HG03135 (cell line): ENCODE measurements around the gene KRT76.

Experiments used
- ATAC-seq: cut with Tn5 transposase; IDR thresholded peaks from one replicate; pipeline ENCODE4 v1.9.1; 2021; ENCODE audit warnings: mild to moderate bottlenecking, moderate library complexity; ENCODE audit not compliant: unreplicated experiment

KRT76 gene

DNA sequence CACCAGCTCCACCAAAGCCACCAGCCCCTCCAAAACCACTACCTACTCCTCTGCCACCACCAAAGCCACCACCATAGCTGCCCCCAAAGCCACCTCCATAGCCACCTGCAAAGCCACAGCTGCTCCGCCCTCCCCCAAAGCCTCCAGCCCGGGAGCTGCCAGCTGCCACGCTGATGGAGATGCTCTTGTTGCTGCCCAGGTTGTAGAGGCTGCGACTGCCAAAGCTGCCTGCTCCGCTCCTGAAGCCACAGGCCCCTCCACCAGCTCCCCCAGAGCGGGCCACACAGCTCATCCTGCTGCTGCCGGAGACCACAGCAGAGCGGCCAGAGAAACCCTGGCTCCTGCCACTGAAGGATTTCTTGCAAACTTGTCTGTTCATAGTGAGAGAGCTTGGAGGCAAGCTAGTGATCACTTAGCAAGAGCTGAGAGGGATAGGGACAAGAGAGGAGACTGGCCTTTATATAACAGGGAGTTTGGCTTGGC, at the start of gene KRT76:
TSS of gene KRT76 (minus strand) at position 433 of the 483 bp plus-strand sequence. CDS start at position 379, 54 bp downstream.
- no peak for ATAC-seq

DNA sequence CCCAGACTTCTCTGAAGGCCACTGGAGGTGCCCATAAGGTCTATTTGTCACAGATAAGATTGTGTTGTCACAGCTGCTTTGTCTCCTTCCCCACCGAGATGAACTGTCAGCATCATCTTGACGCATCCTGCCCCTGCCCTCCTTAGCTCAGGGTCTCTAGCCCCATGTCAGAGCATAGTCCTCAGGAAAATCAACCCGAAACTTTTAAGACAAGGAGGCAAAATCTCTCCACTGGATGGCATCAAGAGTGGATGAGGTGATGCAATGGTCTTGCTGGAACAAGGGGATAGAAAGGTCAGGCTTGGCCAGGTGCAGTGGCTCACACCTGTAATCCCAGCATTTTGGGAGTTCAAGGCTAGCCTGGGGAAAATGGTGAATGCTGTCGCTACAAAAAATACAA, 48.8 kb upstream of the KRT76 start:
- no peak for ATAC-seq

DNA sequence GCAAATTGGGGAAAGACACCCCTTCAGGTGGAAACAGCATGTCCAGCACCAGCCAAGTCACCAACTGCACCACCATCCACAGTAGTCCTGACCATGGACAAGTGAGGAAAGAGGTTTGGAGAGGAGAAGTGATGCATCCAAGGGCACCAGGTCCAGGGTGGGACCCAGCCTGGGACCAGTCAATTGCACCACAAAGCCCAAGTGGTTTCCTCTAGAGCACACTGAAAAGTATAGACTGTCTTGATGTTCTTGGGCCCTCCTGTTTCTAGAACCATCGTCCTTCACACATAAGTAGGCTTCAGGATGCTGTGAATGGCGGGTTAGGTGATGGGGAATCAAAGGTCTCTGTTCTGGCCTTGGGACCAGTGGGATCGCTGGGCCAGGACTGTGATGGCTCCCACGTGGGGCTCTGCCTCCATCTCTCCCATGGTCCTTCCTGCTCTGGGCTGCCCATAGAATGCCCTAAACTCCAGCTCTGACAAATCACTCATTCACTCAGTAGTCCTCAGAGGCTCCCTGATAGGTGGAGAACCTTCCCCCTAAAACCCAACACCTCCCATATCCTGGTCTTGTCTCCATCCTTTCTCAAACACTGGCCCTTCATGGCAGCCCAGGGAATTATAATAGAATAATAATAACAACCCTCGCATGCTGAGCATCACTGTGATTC, 47.7 kb upstream of the KRT76 start:
- ATAC-seq: no peak

DNA sequence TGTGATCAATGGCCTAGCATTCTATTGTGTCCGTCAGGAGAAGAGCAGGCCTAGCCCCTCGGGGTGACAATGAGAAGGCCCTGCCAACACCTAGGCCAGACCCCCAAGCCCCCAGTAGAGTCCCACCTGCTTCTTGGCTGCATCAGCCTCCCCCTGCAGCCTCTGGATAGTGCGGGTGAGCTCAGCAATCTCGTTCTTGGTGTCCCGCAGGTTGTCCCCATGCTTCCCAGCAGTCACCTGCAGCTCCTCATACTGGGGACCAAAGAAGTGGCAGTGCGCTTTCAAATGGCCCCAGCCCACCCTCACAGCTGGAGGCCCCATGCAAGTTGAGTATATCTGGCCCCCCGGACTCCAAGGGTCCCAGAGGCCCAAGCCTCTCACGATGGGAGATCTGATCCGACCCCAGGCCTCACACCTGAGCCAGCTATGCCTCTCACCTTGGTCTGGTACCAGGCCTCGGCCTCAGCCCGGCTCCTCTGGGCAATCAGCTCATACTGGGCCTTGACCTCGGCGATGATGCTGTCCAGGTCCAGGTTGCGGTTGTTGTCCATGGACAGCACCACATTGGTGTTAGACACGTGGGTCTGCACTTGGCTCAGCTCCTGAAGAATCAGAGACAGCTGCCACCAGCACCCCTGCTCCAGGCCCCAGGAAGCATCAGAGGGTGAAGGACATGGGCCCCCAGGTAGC, 46.8 kb upstream of the KRT76 start:
- ATAC-seq: no peak

DNA sequence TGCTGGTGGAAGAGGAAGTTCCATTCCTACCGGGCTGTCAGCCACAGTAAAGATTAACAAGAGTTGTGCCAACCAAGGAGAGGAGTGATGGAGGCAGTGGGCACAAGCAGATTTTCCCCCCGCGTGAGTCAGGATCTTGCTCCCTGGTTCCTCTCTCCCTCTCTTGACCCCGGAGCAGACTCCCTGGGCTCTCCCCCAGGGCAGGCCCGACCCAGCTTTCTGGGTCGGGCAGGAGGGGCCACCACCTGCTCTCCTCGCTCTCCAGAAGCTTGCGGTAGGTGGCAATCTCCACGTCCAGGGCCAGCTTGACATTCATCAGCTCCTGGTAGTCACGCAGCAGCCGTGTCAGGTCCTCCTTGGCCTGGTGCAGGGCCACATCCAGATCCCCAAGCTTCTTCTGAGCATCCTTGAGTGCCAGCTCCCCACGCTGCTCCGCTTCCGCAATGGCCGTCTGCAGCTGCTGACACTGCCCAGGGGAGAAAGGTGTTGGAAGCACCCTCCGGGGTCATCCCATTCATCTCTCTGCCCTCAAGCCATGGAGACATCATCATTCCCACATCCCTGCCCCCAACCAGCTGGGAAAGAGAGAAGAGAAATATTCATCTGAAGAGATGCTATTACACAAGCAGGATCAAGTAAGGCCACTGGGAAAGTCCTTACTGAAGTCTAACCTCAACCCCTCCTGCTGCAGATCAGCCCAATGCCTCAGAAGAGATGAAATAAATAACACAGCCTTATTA, 45.8 kb upstream of the KRT76 start:
- no peak for ATAC-seq

DNA sequence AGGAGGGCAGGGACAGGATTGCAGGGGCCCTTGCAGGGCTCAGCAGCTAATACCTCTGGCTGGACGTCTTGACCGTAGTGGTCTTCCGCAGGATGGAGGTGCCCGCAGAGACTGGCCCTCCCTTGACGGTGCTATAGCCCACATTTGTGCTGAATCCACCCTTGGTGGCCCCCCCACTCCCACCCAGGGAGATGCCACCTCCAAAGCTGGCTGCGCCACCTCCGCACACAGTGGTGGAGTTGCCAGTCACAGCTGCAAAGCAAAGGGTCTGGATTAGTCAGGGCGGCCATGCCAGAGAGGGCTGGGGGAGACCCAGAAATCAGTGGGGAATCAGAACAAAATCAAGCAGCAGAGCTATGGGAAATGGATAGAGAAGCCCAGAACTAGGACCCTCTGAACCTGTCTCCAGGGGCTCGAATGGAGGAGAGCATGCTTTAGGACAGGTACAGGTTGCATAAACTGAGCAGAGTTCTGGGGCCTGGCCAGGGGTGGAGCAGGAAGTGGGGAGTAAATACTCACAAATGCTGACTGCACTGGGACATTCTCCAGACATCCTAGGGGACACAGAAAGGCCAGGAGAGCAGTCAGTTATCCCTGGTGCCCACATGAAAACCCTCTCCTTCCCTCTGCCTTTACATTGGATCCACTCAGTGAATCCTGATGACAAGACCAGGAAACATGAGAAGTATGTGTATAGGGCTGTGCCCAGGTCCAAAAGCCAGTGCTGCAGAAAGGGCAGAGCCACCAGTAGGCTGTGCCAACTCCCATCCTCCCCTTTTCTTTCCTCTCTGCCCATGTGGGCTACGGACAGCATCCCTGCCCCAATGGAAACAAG, 44.9 kb upstream of the KRT76 start:
- no peak for ATAC-seq

DNA sequence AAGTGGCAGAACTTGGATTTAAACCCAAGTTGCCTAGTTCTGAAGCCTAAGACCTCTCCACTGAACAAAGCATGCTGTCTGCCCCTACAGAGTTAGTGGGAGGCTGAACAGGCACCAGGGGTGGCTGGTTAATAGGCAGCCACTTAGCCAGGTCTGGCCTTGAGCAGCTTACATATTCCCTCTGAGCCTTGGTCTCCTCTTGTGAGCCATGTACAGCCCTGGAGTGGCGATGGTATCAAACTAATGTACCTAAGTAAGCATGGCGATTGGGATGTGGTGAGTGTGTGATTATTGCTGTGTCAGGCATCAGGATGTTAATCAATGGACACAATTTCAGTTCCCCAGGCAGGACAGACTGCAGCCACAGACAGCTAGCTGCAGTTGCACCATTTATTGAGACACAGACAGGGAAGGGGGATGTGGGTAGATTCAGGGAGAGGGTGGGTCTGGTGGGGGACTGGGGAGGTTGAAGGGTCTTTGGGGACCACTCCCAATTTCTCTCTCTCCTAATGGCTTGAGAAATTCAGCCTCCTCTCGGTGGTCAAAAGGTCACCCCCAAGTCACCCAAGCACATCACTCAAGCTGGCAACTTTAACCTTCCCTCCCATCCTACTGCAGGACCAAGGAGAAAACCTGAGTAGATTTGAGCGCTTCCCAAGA, 44.1 kb upstream of the KRT76 start:
- ATAC-seq: no peak

DNA sequence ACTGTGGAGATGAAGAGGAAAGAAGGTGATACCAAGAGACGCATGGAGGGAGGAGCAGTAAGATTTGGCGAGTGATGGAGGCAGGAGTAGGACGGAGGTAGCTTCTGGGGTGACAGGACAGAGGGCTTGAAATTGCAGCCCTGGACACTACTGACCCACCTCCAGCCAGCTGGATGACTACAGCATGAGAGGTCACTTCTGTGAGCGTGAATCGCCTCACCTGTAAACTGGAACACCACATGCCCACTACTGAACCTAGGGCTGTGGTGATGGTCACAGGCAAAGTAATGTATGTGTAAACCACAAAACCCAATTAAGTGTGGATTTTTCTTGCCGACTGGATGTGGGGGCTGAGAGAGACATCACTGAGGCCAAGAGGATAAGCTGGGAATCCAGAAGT, 43.4 kb upstream of the KRT76 start:
- ATAC-seq: no peak

DNA sequence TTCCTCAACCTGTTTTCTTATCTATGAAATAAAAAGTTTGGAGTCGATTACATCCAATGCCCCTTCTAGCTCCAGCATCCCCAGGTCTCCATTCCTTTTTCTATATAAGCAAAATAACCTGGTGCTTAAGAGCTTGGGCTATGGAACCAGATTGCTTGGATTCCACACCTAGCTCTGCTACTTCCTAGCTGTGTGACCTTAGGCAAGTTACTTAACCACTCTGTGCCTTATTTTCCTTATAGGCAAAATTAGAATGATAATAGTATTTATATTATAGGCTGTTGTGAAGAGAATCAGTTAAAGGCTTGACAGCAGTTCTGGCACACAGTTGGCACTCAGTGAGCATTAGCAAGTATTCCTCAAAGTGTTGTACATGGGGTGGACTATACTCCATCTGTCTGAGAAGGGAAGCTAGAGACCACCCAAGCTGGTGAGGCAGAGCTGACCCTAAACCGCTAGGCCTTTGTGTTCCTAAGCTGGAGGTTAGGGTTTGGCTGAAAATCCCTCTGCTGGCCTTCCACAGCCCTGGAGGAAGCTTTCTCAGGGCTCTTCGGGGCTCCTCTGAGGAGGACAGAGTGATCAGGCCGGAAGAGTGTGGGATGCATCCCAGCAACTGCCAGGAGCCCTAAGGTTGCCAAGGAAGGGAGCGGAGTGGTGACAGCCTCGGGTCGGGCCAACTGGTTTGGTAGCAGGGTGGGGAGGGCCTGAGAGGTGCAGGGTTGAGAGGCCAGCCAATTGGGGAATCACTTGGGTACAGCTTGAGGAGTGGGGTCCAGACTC, 42.8 kb upstream of the KRT76 start:
- no peak for ATAC-seq

DNA sequence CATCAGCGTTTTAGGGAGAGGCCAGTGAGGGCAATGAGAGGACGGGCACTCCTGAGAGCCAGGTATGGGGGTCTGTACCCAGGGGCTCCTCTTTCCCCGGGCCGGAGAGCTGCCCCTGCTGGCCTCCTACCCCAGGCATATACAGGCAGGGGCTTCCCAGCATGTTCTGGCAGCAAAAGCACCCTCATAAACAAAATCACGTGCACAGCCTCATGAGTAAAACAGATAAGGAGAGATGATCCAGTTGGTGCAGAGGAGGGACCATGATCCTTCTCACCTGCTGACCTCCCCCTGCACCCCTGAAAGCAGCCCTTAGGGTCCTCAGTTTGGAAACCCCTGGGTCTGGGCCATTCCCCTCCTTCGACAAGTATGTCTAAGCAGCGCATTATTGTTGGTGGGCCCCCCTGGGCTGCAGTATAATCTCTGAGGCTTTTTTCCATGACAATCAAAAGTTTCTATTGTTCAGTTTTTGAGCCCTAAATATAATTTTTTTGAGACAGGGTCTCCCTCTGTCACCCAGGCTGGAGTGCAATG, 41.8 kb upstream of the KRT76 start:
- no peak for ATAC-seq

DNA sequence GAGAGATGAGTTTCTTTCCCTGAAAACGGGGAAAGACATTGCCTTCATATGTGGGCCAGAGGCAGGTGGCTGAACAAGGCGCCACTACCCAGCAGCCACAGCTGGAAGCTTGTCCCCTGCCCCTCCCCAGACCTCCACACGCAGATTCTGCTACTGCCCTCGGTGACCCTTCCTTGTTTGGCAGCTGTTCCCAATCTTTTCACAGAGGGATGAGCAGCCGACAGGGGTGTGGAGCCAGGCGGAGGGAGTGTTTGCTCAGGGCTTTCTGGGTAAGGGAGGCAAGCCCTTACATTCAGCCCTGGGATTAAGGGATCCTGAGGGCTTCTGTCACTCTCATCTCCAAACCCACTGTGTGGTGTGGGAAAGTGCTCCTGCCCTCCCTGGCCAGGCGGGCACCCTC, 41.2 kb upstream of the KRT76 start:
- ATAC-seq: no peak

DNA sequence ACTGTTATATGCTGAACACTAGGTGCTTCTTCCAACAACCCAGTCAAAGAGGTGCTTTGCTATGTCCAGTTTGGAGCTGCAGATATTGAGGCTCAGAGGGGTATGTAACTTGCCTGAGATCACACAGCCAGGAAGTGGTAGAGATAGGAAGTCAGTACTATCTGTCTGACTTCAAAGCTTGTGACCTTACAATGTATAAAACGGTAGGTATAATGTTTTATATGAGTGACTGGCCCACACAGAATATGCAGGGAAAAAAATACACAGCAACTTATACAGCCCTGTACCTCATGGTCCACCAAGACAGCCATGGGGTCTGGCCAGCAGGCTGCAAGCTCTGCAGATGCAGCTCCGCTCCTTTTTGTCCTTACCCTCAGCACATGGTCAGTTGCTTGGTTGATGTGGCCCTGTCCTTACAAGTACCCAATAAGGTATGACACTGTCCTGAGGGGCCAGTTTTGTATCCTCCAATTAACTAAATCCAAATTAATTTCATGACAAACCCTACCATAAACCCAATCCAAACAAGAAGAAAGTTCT, 40.6 kb upstream of the KRT76 start:
- no peak for ATAC-seq

DNA sequence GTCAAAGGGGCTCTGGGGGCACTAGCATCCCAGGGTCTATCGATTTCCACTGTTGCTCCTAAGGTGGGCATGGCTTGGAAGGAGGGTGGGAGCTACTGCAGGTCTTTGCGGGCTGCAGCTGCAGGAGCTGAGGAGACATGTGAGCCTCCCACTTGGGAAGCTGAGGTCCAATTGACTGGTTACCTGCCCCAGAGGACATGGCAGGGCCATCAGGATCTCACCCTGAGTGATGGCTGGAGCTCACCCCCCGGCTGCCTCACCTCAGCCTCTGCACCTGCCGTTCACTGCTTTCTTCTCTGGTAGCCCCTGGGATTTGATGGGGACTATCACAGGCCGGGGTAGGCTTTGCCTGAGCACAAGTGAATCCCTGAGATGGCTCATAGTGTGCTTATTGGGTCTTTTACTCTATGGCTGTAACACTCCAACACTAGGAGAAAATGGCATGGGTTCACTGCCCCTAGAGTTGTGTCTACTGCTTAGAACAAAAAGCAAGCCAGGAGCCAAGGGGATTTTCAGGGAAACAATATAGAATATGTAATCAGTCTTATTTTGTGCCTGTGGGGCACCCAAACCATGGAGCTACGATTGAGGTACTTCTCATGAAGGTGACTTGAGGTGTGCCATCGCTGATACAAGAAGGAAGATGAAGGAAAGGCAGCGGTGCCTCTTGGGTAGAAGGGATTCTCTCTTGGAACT, 40.0 kb upstream of the KRT76 start:
- ATAC-seq: no peak

DNA sequence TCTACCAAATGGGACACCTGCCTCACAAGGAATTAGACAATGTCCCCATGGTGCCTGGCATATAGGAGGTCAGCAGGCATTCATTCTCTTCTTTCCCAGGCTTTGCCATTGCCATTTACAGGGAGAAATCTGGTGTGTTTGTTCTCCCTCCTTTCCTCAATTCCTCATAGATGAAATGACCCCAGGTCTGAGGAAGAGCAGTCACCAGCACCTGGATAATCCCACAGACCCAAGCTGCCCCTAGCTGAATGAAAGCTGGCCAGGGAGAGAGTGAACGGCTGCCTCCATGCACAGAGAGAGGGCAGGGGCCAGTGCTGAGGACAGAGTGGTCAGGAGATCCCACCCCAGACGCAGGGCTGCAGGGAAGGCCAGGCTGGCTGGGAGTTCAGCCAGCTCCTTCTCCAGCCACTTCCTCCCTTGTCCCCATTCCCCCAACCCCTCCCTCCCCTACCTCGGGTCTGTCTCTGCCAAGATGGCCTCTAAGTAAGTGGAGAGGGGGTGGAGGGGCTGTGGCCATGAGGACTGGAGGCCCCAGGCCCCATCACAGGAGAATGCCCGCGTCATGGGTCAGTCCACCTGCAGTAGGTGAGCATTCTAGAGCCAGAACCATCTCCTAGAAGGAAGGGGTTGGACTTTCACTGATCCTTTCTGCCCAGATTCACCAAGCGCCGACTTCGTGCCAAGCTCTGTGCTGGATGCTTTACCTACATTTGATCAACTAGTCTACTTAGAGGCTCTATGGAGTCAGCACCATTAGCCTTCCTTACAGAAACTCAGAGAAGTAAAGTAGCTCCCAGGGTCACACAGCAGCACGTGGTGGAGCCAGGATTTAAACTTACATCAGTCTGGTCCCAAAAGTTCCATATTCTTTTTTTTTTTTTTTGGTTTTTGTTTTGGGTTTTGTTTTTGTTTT, 38.8 kb upstream of the KRT76 start:
- ATAC-seq: no peak

DNA sequence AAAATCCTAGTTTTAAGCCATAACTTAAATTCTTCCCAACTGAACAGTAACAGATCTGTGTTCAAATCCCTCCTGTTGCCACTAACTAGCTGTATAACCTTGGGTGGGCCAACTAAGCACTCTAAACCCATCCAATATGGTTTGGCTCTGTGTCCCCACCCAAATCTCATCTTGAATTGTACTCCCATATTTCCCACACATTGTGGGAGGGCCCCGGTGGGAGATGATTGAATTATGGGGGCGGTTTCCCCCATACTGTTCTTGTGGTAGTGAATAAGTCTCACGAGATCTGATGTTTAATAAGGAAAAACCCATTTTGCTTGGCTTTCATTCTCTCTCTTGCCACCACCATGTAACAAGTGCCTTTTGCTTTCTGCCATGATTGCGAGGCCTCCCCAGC, 38.0 kb upstream of the KRT76 start:
- ATAC-seq: no peak

DNA sequence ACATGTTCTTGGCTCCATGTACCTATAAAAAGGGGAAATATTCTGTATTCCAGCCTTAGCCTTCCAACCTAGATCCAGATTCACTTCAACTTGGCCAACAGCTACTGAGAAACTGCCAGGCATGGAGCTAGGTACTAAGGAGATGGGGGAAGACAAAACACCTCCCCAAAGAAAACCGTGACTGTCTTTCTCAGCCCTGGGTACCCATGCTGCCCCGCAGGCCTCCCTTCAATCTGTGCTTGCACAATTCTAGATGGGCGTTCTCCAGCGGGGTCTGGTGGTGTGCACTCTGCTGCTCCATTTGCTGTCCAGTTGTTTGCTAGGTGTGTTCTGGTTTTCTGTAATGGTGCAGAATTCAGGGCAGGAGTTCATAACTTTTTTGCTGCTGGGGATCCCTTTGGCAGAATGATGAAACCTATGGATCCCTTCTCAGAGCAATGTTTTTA, 37.6 kb upstream of the KRT76 start:
- ATAC-seq: no peak

DNA sequence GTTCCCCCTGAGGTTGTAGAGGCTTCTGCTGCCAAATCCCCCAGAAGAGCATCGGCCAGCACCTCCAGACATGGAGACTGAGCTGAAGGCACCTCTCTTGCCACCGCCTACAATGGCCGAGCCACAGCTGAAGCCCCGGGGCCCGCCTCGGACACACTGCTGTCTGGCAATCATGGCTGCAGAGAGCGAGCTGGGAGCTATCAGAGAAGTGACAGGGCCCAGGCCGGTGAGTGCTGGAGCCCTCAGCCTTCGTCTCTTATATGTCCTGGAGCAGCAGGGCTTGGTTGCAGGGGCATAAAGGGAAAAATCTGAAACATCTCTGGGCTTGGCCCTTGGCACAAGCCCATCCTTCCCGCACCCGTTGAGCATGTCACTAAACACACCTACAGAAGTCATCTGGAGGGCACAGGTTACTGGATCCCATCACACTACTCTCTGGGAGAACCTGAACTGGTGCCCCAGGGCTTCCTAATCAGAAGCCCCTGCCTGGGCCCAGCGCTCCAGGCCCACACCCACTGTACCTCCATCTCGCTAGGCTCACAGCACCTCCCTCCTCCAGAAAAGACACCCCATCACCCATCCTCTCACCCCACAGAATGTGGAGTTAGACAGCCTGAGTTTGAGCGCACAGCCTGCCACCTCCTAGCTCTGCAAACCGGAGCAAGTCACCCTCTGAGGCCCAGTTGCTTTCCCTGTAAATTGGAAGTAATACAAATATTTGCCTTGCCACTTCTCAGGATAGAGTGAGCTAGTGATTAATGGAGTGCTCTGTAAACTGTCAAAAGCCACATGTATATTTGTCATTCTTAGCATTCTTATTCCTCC, 37.0 kb upstream of the KRT76 start, which contains the start of gene KRT4:
TSS of gene KRT4 (minus strand) at position 232 of the 825 bp plus-strand sequence. CDS start at position 174, 58 bp downstream.
- ATAC-seq: no peak
